ENCODE results near the gene ATOX1. TPM values are rescaled to one million over a fixed set of nuclear protein-coding genes. Genes with fewer than 3 reads are reported as not detected.

ATOX1 gene
- total RNA-seq, 4 donors from 2014 or later, result 43.7 to 108 (median 98.5) TPM

DNA sequence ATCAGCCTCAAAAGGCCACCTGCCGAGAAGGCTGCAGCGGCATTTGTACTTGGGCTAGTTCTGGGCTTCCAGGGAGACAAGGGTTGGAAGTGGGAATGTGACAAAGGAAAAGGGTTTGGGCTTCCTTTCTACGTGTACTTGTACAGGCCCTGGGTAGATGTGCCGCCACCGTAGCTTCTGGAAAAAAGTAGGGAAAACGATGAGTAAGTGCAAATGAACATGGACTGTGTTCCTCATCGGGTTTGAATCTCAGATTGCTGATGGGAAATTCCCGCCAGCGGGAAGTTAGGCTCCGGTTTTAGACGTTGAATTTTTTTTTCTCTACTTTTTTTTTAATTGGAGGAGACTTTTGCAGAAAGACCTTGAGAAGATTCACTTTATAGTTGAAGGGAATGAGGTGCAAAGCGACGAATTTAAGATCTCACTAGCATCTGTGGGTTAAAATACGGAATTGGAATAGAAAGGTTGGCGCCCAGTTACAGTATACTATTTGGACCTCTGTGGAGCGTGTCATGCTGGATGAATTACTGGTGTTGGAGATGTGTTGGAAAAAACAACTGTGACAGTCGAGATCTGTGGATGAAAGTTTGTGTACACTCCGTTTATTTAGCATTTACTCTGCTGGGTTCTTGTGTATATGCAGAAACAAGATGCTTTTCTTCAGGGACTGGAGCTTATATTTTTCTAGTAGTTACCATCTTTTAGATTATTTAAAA lies 14.6 kb upstream of the ATOX1 start:
- no peak for DNase-seq (ENCODE audit: low spot score in 2 of 2)

DNA sequence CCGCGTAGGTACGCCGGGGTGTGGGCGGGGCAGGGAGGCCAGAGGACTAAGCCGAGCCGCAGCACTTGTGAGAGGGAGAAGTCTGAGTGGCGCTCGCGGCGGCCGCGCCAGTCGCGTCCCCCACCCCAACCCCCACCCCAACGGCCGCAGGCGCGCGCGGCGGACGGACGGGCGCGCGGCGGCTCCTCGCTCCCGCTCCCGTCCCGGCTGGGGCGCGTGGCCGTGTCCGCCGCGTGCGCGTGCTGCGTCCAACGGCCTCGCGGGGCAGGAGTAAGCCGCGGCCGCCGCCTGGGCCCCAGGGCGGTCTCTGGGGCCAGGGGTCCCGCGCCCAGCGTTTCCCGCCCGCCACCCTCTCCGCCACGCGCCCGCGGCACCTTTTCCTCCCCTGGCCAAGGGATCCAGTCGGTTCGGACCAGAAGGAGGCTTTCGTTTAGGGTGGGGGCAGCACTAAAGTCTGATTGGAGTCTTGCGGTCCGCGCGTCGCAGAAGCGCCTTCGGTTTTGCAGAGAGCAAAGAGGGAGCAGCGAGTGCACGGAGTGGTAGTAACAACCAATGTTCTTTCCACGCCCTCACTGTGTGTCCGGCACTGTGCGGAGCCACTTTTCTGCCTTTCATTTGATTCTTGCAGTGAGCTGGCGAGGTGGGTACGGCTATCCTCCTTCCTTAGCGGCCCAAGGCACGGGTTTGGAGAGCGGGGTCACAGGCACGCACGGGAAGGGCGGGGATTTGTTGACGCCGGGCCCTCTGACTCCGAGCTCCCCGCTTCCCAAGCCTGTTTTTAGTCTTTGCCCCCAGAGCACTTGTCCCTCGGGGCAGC lies 13.8 kb upstream of the ATOX1 start:
- peak in 1 of 2 donors; percentile 37 for DNase-seq (ENCODE audit: low spot score in 2 of 2)
- 0 to 1% methylated on average over 25 to 49 of the region's 87 CpGs for WGBS, 2 donors
- peak overlapping the region; percentile 49 to 78 (median 74) for H3K4me3 ChIP-seq

More for the DNA sequence above, 14.6 kb upstream of the ATOX1 start:
- Histone ChIP-seq H3K9me3 (no peaks in the 10 kb centered on the region), H3K27me3 (no peaks in the 10 kb centered on the region), H3K36me3 (no peaks in the 10 kb centered on the region), H3K27ac (peak overlapping the region; percentile 73 to 97 (median 92)), H3K4me1 (peaks cover 0 to 54% (median 44%) of the 10 kb centered on the region in 4 donors), H3K4me3 (peak overlapping the region; percentile 49 to 78 (median 74))
- WGBS, 2 donors, result 0 to 1% methylated on average over 18 of the region's 18 CpGs
- TF ChIP-seq POLR2A (IDR thresholded peaks at IDR 0.05) (no peak), EP300 (IDR thresholded peaks at IDR 0.05) (no peak)
- TF ChIP-seq, protein P1, sequence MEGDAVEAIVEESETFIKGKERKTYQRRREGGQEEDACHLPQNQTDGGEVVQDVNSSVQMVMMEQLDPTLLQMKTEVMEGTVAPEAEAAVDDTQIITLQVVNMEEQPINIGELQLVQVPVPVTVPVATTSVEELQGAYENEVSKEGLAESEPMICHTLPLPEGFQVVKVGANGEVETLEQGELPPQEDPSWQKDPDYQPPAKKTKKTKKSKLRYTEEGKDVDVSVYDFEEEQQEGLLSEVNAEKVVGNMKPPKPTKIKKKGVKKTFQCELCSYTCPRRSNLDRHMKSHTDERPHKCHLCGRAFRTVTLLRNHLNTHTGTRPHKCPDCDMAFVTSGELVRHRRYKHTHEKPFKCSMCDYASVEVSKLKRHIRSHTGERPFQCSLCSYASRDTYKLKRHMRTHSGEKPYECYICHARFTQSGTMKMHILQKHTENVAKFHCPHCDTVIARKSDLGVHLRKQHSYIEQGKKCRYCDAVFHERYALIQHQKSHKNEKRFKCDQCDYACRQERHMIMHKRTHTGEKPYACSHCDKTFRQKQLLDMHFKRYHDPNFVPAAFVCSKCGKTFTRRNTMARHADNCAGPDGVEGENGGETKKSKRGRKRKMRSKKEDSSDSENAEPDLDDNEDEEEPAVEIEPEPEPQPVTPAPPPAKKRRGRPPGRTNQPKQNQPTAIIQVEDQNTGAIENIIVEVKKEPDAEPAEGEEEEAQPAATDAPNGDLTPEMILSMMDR (IDR thresholded peaks at IDR 0.05), result no peak

DNA sequence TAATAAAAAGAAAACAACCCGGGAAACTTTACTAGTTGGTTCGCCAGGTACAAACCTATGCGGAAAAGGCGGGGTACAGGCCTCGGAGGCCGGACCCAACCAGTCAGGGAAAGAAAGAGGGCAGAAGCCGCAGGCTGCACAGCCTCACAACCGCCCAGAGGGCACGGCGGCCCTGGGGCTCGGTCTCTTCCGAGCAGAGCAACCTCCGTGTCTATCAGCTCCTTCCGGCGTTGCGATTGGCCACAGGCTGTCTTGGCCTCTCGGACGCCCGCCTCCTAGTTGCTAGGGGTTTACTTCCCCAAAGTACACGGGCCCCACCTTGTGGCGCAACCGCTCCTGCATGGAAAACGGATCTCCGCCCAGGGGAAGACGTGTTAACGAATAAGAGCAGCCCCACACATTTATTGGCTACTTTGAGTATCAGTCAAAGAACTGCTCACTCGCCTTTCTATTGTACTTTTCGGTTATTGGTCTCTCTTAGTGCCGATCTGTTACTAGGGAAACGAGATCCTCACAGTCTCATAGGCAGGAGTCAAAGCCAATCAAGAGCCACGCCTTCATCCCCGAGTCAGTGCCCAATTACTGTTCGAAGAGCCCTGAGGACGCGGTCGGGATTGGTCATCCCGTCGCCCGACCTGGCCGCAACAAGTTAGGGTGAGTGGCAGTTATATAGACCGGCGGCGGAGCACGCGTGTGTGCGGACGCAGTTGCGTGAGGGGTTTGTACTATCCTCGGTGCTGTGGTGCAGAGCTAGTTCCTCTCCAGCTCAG lies 13.0 kb upstream of the ATOX1 start, which contains the start of gene G3BP1:
Gene G3BP1 (plus strand): TSS at position 696 of the 770 bp plus-strand sequence. CDS start 14,667 bp downstream, outside the sequence.
- Histone ChIP-seq H3K9me3 (no peaks in the 10 kb centered on the region), H3K27me3 (no peaks in the 10 kb centered on the region), H3K36me3 (no peaks in the 10 kb centered on the region), H3K27ac (peak within 1 kb of the TSS; percentile 91 to 100 (median 96)), H3K4me3 (peak within 1 kb of the TSS; percentile 66 to 83 (median 78)), H3K4me1 (peaks cover 0 to 41% (median 32%) of the 10 kb centered on the region in 4 donors)
- TF ChIP-seq POLR2A (IDR thresholded peaks at IDR 0.05), result peak; percentile 98
- TF ChIP-seq EP300 (IDR thresholded peaks at IDR 0.05), result peak; percentile 53 to 99
- TF ChIP-seq, protein P1 (IDR thresholded peaks at IDR 0.05), result peak; percentile 48 to 79 (median 62)
- DNase-seq (ENCODE audit: low spot score in 2 of 2), result peak; percentile 100
- WGBS, 2 donors, result 0 to 1% methylated on average over 35 of the region's 49 CpGs

More for the DNA sequence above, 13.8 kb upstream of the ATOX1 start:
- peak overlapping the region; percentile 73 to 97 (median 92) for H3K27ac ChIP-seq
- no peaks in the 10 kb centered on the region for H3K36me3 ChIP-seq
- H3K27me3 ChIP-seq, result no peaks in the 10 kb centered on the region
- H3K4me1 ChIP-seq, result peaks cover 0 to 48% (median 38%) of the 10 kb centered on the region in 4 donors
- no peaks in the 10 kb centered on the region for H3K9me3 ChIP-seq
- TF ChIP-seq EP300 (IDR thresholded peaks at IDR 0.05) (peak in 1 of 2 donors; percentile 20), POLR2A (IDR thresholded peaks at IDR 0.05) (no peak)

DNA sequence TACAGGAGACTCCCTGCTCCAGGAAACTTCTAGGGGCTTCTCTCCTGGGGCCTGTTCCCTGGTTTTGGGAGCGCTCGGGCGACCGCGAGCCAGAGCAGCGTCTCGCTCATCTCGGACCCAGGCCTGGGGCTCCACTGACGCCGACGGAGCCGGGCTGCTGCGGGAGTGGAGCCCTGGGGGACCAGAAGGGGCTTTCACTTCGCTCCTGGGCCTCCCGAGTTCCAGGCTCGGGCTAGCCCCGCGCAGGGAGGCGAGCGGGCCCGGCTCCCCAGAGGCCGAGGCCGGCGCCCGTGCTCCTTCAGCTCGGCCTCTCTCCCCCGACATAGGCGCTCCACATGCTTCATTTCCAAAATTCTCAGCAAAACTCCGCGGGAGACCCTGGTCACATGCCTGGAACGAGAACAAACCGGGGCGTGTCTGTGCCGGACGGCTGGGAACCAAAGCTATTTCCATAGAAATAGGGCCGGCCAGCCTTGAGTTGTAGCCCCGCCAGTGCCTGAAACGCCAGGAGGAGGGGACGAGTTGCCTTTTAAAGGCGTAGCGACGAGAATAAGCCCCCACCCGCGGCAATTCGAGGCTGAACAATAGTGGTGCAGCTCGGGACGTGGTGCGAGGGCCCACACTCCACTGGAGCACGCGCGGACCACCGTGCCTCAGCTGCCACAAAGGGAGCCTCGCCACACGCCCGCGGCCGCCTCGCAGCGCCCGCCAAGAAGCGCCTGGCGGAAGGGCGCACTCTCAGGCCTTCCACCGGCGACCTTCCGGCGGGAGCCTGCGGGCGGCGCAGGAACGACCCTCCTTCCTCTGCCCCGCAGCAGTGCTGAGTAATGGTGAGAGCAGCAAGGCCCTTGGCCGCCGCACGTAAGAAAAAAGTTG lies 12.2 kb upstream of the ATOX1 start:
- DNase-seq (ENCODE audit: low spot score in 2 of 2), result peak; percentile 42 to 77
- Histone ChIP-seq H3K27me3 (no peaks in the 10 kb centered on the region), H3K36me3 (no peaks in the 10 kb centered on the region), H3K9me3 (no peaks in the 10 kb centered on the region), H3K4me1 (peaks cover 0 to 32% (median 28%) of the 10 kb centered on the region in 4 donors), H3K4me3 (peak overlapping the region; percentile 60 to 83 (median 72)), H3K27ac (peak overlapping the region; percentile 91 to 100 (median 96))
- 5 to 6% methylated on average over 31 to 70 of the region's 75 CpGs for WGBS, 2 donors
- TF ChIP-seq EP300 (IDR thresholded peaks at IDR 0.05) (no peak), POLR2A (IDR thresholded peaks at IDR 0.05) (no peak)
- TF ChIP-seq, protein P1 (IDR thresholded peaks at IDR 0.05), result no peak
